HG02943 (cell line): Measurements from ENCODE around the gene HDAC9.

Source experiments
- ATAC-seq: cut with Tn5 transposase; IDR thresholded peaks from one replicate; pipeline ENCODE4 v1.9.1; 2021; ENCODE audit warnings: mild to moderate bottlenecking, low read depth, moderate library complexity; ENCODE audit not compliant: unreplicated experiment

HDAC9 gene

GRCh38 chr7:18861514-18862118 lies 366.1 kb downstream of the HDAC9 start:
- no peak for ATAC-seq

DNA sequence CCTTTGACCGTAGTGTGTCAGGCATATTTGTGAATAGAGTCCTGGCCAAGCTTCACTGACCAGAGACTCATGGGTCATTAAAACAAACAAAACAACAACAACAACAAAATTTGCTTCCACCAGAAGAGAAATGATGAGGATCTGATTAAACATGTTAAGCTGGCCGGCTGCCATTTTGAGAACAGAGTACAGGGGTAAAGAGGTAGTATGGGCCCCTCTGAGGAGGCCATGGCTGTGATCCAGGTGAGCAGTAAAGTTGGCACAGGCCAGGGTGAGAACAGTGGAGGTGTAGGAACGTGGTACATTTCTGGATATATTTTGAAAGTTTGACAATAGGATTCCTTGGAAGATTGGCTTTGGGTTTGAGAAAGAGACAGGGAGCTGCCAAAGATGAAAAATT lies 369.4 kb downstream of the HDAC9 start:
- no peak for ATAC-seq

- ATAC-seq = no peak
These were observed 370.9 kb downstream of the HDAC9 start for GRCh38 chr7:18866359-18867036.

DNA sequence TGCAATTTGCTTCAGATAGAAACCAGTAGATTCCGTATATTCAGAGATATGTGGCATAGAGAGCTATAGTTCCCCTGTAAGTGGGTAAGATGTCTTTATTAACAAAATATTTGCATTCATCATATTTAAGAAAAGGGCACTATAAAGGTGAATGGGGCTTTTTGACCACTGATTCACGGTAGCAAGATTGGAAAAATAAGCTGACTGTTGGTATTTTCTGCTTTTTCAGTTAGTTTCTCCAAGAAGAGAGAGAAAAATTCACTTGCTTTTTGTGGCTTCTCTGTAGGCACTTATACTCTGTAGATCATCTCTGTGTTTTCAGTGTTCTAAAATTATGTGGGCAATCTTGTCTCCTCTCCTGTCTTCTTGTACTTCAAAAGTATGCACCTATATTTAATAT lies 376.8 kb downstream of the HDAC9 start:
- ATAC-seq = no peak

GRCh38 chr7:18873734-18874336 lies 378.3 kb downstream of the HDAC9 start:
- ATAC-seq = no peak

GRCh38 chr7:18874880-18875279 lies 379.3 kb downstream of the HDAC9 start:
- no peak for ATAC-seq

DNA sequence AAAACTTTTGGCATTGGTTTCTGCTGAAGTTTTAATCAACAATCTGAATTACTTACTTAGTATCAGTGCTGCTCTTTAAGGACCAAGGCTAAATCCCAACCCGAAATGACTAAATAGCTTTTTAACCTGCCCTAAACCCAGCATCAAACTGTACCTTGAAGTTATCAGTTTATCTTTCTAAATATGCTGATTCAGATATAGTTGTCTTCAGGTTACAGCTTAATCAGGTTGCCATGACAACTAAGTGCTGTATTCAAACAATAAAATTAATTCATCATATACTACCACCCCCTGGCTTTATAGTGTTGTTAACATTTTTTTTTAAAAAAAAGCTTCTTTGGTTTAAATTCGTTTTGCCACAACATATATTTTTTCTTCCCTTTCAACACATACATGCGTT lies 382.3 kb downstream of the HDAC9 start:
- ATAC-seq = no peak

GRCh38 chr7:18886832-18887231 lies 391.3 kb downstream of the HDAC9 start:
- no peak for ATAC-seq

DNA sequence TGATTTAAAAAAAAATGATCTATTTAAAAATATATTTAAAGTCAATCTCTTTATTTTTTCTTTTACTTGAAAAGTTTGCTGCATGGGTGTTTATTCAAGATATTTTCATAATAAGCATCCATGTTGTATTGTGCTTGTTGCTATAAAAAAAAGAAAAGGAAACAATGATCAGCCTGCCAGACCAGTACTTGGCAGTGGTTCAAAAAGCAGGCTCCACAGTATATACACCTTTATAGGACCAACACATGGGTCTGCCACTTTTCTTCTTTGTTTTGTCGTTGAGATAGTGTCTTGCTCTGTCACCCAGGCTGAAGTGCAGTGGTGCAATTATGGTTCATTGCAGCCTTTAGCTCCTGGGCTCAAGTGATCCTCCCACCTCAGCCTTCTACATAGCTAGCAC lies 393.9 kb downstream of the HDAC9 start:
- no peak for ATAC-seq

DNA sequence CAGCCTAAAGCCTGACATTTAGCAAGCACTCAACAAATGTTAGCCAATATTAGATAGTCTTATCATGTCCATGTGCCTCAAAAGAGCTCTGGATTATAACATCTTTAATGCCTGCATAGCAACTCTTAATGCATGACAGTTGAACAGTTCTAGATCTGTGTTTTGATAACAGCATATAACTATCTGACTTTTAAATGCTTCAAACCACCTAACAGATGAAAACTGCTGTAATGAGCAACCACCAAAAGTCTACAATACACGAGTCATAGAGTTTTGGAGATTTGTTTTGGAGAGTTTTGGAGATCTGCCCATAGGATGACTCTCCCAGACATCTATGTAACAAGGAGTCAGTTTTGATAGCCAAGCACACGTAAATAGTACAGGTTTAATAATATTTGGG lies 394.6 kb downstream of the HDAC9 start:
- no peak for ATAC-seq

DNA sequence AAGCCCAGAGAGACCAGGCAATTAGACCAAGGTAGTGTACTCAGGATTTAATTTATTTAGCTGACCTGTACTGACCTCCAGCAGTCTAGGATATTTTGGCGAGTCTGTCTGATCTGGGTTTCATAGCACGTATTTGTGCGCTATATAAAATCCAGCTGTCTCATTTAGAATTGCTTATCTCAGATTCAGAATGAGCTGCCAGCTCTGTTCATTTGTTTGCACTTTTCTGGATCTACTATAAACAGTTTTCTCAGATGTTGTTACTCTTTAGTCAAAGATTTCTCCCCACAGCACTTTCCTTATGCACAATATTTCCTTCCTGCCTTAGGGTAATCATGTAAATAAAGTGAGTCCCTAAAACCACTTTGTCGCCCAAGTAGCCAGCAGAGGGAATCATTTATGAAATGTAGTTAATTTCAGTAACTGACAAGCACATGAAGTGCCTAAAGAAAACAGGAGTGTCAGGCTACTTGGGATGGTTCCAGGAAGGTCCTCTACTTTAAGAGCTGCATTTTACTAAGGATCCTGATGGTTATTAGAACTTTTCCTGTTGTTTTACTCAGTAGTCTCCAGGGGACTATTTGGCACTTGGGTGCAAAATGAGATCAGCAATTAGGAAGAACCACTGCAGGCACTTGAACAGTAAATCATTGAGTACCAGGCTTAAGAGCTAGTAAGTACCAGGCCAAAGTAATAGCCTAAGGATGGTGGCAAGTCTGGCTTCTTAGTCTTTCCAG lies 395.5 kb downstream of the HDAC9 start:
- no peak for ATAC-seq

DNA sequence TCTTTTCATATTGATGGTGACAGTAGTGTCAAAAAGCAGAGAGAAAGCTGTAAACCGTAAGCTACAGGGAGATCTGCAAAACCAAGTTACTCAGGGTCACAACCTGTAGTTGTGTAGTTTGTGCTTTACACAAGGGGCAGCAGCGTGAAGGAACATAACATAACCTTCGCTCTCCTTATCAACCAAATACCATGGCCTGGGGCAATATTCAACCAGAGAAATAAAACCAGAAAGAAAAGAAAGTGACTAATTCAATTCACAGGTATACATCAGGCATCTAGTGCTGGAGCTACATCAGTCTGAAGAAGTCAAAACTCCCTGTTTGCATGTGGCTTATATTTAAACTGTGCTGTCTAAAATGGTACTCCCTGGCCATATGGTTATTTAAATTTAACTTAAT lies 397.6 kb downstream of the HDAC9 start:
- no peak for ATAC-seq

GRCh38 chr7:18894155-18894554 lies 398.6 kb downstream of the HDAC9 start:
- ATAC-seq = no peak

DNA sequence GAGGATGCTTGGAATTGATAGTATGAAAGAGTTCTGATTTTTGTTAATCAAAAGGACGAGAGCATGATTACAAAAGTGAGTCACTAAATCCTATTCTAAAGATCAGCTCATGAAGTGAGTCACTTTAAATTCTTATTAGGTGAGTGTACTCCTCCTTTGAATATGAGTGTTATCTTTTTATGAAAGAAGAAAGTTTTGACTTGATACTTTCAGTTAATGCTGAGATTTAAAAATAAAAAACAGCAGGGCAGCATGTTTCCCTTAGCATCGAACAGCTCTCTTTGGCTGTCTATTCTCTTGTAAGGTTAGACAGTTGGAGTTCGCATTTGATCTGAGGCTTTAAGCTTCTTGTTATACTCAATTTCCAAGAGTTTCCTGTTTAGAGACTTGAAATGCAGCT lies 399.9 kb downstream of the HDAC9 start:
- no peak for ATAC-seq

GRCh38 chr7:18896343-18896975 lies 400.9 kb downstream of the HDAC9 start:
- no peak for ATAC-seq

DNA sequence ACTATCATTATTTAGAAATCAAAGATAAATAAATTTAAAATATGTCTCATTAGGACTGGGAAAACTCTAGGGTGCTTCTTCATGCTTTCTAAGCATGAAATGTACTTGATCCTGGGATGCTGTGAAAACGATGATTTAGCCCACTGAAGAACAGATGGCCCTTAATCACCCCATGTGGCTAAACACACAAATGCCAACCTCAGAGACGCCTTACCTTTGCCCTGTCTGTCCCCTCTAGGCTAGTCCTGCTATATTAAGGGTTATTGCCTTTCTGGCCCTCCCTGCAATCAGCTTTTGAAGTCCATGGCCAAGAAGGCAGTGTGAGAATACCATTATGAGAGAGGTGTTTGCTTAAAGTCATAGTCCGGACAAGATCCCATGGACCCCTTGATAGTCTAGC lies 404.7 kb downstream of the HDAC9 start:
- ATAC-seq = no peak

DNA sequence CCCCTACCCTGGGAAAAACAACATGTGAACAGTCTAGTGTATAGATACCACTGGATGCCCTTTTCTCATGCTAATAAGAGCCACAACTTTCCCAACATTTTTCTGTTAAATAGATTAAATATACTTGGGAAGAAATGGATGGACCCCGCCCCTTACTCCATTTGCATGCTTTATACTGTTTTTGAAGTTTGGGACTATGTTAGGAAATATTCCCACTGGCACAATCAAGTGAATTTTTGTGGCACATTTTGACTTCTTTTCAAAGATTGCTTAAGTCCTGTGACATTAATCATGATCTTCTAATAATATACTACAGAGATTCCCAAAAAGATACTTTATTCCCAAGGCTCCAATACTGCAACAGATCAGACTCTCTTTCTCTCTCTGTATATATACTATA lies 405.3 kb downstream of the HDAC9 start:
- no peak for ATAC-seq

DNA sequence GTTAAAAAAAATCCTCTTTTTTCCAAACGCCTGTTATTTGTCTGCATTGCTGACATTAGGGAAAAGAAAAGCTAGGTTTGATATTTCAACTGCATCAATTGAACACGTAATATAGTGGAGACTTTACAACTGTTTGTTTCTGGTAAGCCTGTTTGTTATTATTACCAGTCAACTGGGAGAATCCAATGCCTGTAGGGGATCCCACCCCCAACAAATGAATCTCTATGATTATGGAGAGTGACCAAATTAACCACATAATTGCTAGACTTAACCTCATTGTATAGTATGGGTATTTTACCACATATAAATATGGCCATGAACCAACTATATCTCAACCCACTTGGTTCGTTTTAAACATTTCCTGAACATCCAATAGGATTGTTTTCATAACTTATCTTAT lies 405.8 kb downstream of the HDAC9 start:
- no peak for ATAC-seq

GRCh38 chr7:18901982-18902421 lies 406.5 kb downstream of the HDAC9 start:
- no peak for ATAC-seq

DNA sequence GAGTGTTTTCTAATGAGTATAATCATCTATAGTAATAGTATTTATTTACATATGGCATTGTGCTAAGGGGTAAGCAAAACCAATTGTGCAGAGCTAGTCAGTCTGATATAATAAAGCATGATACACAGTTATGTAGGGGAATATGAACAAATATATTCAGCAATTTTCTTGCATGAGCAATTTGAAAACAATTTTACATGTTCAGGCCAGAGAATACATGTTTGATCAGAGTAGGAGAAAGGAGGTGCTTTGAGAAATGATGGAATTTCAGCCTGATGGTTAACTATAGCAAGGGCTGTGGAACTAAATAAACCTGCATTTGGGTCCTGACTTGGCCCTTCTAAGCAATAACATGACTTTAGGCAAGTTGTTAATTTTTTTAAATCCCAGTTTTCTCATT lies 407.3 kb downstream of the HDAC9 start:
- no peak for ATAC-seq

DNA sequence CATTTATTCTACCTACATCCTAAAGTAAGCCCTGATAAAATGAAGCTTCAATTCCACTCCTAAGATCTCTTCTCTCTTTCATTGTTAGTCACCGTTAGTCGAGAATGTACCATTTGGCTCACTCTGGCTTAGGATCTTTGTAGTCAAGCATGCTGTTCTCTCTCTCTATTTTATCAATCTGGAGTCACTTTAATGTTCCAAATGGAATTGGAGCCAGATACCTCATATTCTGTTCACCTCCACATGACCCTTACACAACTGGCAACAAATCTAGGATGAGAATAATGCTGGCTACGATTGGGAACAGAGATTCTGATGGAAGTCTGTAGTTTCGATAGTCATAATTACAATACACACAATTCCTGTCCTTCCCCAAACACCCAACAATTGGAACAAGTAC lies 408.1 kb downstream of the HDAC9 start:
- ATAC-seq = no peak
